Heart right ventricle (tissue), 16 donors: ENCODE data around the gene CEP72. TPM values are rescaled to one million over a fixed set of nuclear protein-coding genes. Genes with fewer than 3 reads are reported as not detected.

ENCODE experiments used
- ATAC-seq, 8 donors: fragments of 200-7000 bp; cut with Tn5 transposase; one replicate each; pipeline ENCODE4 v1.9.1; 2020; ENCODE audit warnings: mild to moderate bottlenecking in 8 of 8, moderate library complexity in 8 of 8, moderate number of reproducible peaks in 1 of 8
- DNase-seq, 2 donors: peaks; one replicate each; pipeline ENCODE4 v3.0.0-alpha.2; 2020
- H3K27ac ChIP-seq, 10 donors: fragments of 200-600 bp; sonication (generic) in 2 of 10; one replicate each; pipeline versions ENCODE4 v1.5.0 to v1.8.0; 2020 to 2022; ENCODE audit warnings: mild to moderate bottlenecking in 3 of 10
- H3K27me3 ChIP-seq, 7 donors: fragments of 200-600 bp; one replicate each; pipeline ENCODE4 v1.8.0; 2021 to 2022; ENCODE audit warnings: mild to moderate bottlenecking in 2 of 7
- H3K36me3 ChIP-seq, 9 donors: fragments of 200-600 bp; sonication (generic) in 1 of 9; one replicate each; pipeline versions ENCODE4 v1.5.0 to v1.8.0; 2020 to 2022; ENCODE audit warnings: mild to moderate bottlenecking in 2 of 9
- H3K4me1 ChIP-seq, 9 donors: fragments of 200-600 bp; sonication (generic) in 1 of 9; one replicate each; pipeline versions ENCODE4 v1.5.0 to v1.8.0; 2020 to 2022; ENCODE audit warnings: mild to moderate bottlenecking in 4 of 9
- H3K4me3 ChIP-seq, 10 donors: fragments of 200-600 bp; sonication (generic) in 2 of 10; one replicate each; pipeline versions ENCODE4 v1.5.0 to v1.8.0; 2020 to 2022; ENCODE audit warnings: mild to moderate bottlenecking in 7 of 10, moderate library complexity in 2 of 10
- H3K9me3 ChIP-seq, 11 donors: fragments of 200-600 bp in 10 of 11; sonication (generic) in 2 of 11; one replicate each; pipeline versions ENCODE4 v1.5.0 to v1.8.0; 2013 to 2022; ENCODE audit warnings: mild to moderate bottlenecking in 2 of 11, control low read depth in 1 of 11, moderate library complexity in 1 of 11
- WGBS, 2 donors: extraction: QIAGEN DNeasy Blood & Tissue Kit; methylation state at CpG; one replicate each; pipeline ENCODE4 v1.1.7; 2013; ENCODE audit warnings: inconsistent platforms in 1 of 2; 5-methylcytosine and 5-hydroxymethylcytosine counted together
- intact Hi-C, 10 donors: fragments of 100-400 bp; cut with DNase I; formaldehyde crosslinking; loops; one replicate each; pipeline versions ENCODE4 v1.11.1 to v1.14.2; 2022
- polyA plus RNA-seq, 2 donors: library from polyadenylated mRNA; stranded (reverse); fragments of 200-250 nt; gene quantifications; one replicate each; pipeline ENCODE4 v1.2.3, GENCODE V29; 2013
- total RNA-seq, 10 donors: library from RNA; stranded (reverse); fragmentation: NEBNext Ultra II Directional in 3 of 10; extraction: Animal tissue kit (Norgen Biotek cat#: 25700) in 3 of 10; gene quantifications; one replicate each; pipeline versions ENCODE4 v1.2.1 to v1.2.4, GENCODE V29; 2021 to 2023
- TF ChIP-seq, protein P1 (sequence below), 9 donors: fragments of 200-600 bp; sonication (generic) in 2 of 9; IDR thresholded peaks; one replicate each; pipeline versions ENCODE4 v1.5.0 to v1.8.0; 2021 to 2022; ENCODE audit warnings: antibody characterized with exemption in 9 of 9, mild to moderate bottlenecking in 5 of 9, moderate library complexity in 1 of 9
- donor health status: Arrhythmogenic right ventricular cardiomyopathy.
- donor health status: ischemic (EF 13 %, LVEDD 7.1; RV severe dilation, severe dysfunction).
- donor health status: healthy with polysubstance abuse.
- donor health status: DM: no; HTN: yes; CAD: no.
- donor health status: DM: no; HTN: no; CAD: no.
- donor health status: ischemic (EF 25% LVEDD 6.9; RV normal size, moderate dysfunction).
- donor health status: ischemic (EF 25% LVEDD 5.7; RV mildly dilated, moderate dysfunction).
- donor health status: healthy.
- donor health status: DM: yes; HTN: yes; CAD: no.
- donor health status: Ischemic cardiomyopathy.
- donor health status: ischemic (EF 35%, LVEDD 5.7; RV mildly dilated, moderate dysfunction).
- donor health status: nonischemic (EF 11% LVEDD 7.7; RV severe dilation, severe dysfunction).
- donor health status: DM: yes; HTN: yes; CAD: no.
- donor health status: PGD.
- donor health status: ischemic (EF 29% LVEDD 5.4; RV normal size, mild dysfunction).
- donor health status: nonischemic (EF 23%, LVEDD 6.1; RV moderate dilation, normal function).

Gene CEP72
- total and polyA plus RNA-seq, 12 donors = 0.66 to 2.4 (median 1.4) TPM

DNA sequence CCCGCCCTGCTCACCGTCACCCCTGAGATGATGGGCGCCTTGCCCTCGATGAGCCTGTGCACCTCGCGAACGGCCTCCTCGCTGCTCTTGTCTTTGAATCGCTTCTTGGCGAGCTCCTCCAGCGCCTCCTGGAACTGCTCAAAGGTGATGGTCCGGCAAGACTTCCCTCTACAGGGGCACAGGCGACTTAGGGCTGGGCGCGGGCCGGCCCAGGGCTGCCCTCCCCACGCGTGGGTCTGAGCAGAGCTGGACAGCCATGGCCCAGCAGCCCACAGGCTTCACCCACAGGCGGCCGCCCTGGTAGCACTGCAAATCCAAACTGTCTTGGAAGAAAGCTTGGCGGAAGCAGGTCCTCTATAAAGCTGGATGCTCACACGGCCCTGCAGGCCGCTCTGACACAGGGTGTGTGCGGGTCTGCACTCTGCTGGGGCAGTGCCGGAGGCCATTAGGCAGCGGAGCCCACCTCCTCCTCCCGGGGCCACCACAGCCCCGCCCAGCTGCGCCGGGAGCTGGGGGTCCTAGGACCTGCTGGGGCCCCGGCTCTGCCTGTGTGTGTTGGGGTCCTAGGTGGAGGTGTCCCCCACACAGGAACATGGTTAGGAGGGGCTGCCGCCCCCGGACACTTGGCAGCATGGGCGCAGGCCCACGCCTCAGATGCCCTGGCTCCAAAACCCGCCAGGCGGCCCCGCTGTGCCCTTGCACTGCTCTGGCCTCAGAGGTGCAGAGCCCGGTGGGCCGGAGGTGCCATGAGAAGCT, 54.0 kb downstream of the CEP72 start:
- Histone ChIP-seq H3K4me3 (no peak overlapping the region), H3K27ac (no peak overlapping the region), H3K27me3 (no peaks in the 10 kb centered on the region), H3K4me1 (peaks cover 0 to 5% (median under 1%) of the 10 kb centered on the region in 9 donors), H3K36me3 (peaks cover 0 to 47% (median 0%) of the 10 kb centered on the region in 9 donors), H3K9me3 (no peaks in the 10 kb centered on the region)
- WGBS, 2 donors = 96% methylated on average over 38 to 40 of the region's 40 CpGs
- no peak for ATAC-seq
- DNase-seq = no peak
- TF ChIP-seq, protein P1, sequence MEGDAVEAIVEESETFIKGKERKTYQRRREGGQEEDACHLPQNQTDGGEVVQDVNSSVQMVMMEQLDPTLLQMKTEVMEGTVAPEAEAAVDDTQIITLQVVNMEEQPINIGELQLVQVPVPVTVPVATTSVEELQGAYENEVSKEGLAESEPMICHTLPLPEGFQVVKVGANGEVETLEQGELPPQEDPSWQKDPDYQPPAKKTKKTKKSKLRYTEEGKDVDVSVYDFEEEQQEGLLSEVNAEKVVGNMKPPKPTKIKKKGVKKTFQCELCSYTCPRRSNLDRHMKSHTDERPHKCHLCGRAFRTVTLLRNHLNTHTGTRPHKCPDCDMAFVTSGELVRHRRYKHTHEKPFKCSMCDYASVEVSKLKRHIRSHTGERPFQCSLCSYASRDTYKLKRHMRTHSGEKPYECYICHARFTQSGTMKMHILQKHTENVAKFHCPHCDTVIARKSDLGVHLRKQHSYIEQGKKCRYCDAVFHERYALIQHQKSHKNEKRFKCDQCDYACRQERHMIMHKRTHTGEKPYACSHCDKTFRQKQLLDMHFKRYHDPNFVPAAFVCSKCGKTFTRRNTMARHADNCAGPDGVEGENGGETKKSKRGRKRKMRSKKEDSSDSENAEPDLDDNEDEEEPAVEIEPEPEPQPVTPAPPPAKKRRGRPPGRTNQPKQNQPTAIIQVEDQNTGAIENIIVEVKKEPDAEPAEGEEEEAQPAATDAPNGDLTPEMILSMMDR (IDR thresholded peaks at IDR 0.05) = no peak
- intact Hi-C loops = no loop called here

GRCh38 chr5:666816-667498, 54.8 kb downstream of the CEP72 start:
- DNase-seq = no peak
- intact Hi-C loops = no loop called here

GRCh38 chr5:668283-668995, 56.3 kb downstream of the CEP72 start:
- Histone ChIP-seq H3K9me3 (no peaks in the 10 kb centered on the region), H3K27me3 (peaks cover 0 to 19% (median 0%) of the 10 kb centered on the region in 7 donors), H3K27ac (no peak overlapping the region), H3K4me3 (no peak overlapping the region), H3K4me1 (peaks cover 14 to 28% (median 24%) of the 10 kb centered on the region in 9 donors), H3K36me3 (peaks cover 0 to 34% (median 0%) of the 10 kb centered on the region in 9 donors)
- WGBS, 2 donors = 73 to 83% methylated on average over 42 of the region's 44 CpGs
- intact Hi-C loops = loop anchor here in 1 of 10 donors (2.0 kb wide), 1 partner anchor 234 kb away; no protein-coding TSS in a partner anchor
- DNase-seq (no peak), ATAC-seq (no peak)
- TF ChIP-seq, protein P1 (IDR thresholded peaks at IDR 0.05) = no peak

More at GRCh38 chr5:666816-667498, 54.8 kb downstream of the CEP72 start:
- H3K27ac ChIP-seq = no peak overlapping the region
- peaks cover 3 to 14% (median 9%) of the 10 kb centered on the region in 9 donors for H3K4me1 ChIP-seq
- WGBS, 2 donors = 93 to 94% methylated on average over 13 of the region's 13 CpGs
- peaks cover 0 to 40% (median 0%) of the 10 kb centered on the region in 9 donors for H3K36me3 ChIP-seq
- peaks cover 0 to 6% (median 0%) of the 10 kb centered on the region in 7 donors for H3K27me3 ChIP-seq
- TF ChIP-seq, protein P1 (IDR thresholded peaks at IDR 0.05) = no peak
- no peak for ATAC-seq
- no peak overlapping the region for H3K4me3 ChIP-seq
- H3K9me3 ChIP-seq = no peaks in the 10 kb centered on the region
